GM23338 (cell line): ENCODE data around the gene IGSF21. TPM values are rescaled to one million over a fixed set of nuclear protein-coding genes. Genes with fewer than 3 reads are reported as not detected.

Source experiments
- ATAC-seq: fragments of 200-7000 bp; cut with Tn5 transposase; 3 replicates; pipeline ENCODE4 v1.9.1; 2020
- DNase-seq: peaks from one replicate; pipeline ENCODE4 v3.0.0-alpha.2; 2015; ENCODE audit warnings: low spot score
- H2AFZ ChIP-seq: fragments of 200-600 bp; sonication (generic); 2 replicates; pipeline ENCODE4 v1.8.0; 2016; ENCODE audit warnings: antibody characterized with exemption, mild to moderate bottlenecking, moderate library complexity
- H3F3A ChIP-seq: fragments of 200-600 bp; sonication (generic); replicated peaks from 2 replicates; pipeline ENCODE4 v1.8.0; 2017; ENCODE audit warnings: antibody characterized with exemption, mixed run types, low read depth
- H3K27ac ChIP-seq: fragments of 200-600 bp; sonication (generic); 2 replicates; pipeline ENCODE4 v1.6.1; 2016; ENCODE audit warnings: low read depth
- H3K27me3 ChIP-seq: fragments of 200-600 bp; sonication (generic); 2 replicates; pipeline ENCODE4 v1.8.0; 2016; ENCODE audit warnings: mild to moderate bottlenecking, mixed run types, moderate library complexity; ENCODE audit not compliant: insufficient read depth
- H3K36me3 ChIP-seq: fragments of 200-600 bp; sonication (generic); 2 replicates; pipeline ENCODE4 v1.8.0; 2016; ENCODE audit warnings: mild to moderate bottlenecking; ENCODE audit not compliant: insufficient read depth
- H3K4me1 ChIP-seq: fragments of 200-600 bp; sonication (generic); 2 replicates; pipeline ENCODE4 v1.8.0; 2016; ENCODE audit warnings: mild to moderate bottlenecking, moderate library complexity; ENCODE audit not compliant: insufficient read depth
- H3K4me2 ChIP-seq: fragments of 200-600 bp; sonication (generic); 2 replicates; pipeline ENCODE4 v1.7.1; 2017; ENCODE audit warnings: mixed run types
- H3K4me3 ChIP-seq: fragments of 200-600 bp; sonication (generic); 2 replicates; pipeline ENCODE4 v1.6.1; 2016; ENCODE audit warnings: mixed run types
- H3K79me2 ChIP-seq: fragments of 200-600 bp; sonication (generic); replicated peaks from 2 replicates; pipeline ENCODE4 v1.8.0; 2017; ENCODE audit warnings: mild to moderate bottlenecking; ENCODE audit not compliant: insufficient read depth
- H3K9me2 ChIP-seq: fragments of 200-600 bp; sonication (generic); 2 replicates; pipeline ENCODE4 v1.8.0; 2017; ENCODE audit not compliant: insufficient read depth
- H4K20me1 ChIP-seq: fragments of 200-600 bp; sonication (generic); replicated peaks from 2 replicates; pipeline ENCODE4 v1.8.0; 2017; ENCODE audit warnings: mild to moderate bottlenecking; ENCODE audit not compliant: insufficient read depth
- H3K27ac Mint-ChIP-seq: 2 replicates; pipeline ENCODE4 v1.8.0; 2020; ENCODE audit warnings: inconsistent platforms, mild to moderate bottlenecking, moderate library complexity, mixed read lengths
- H3K27me3 Mint-ChIP-seq: 3 replicates; pipeline ENCODE4 v1.8.0; 2022; ENCODE audit warnings: low read depth, mild to moderate bottlenecking, moderate library complexity, mixed read lengths, inconsistent platforms; ENCODE audit not compliant: insufficient read depth, poor library complexity
- H3K36me3 Mint-ChIP-seq: 3 replicates; pipeline ENCODE4 v1.8.0; 2021; ENCODE audit warnings: low read depth, mild to moderate bottlenecking, inconsistent platforms, moderate library complexity, mixed read lengths
- H3K4me1 Mint-ChIP-seq: 3 replicates; pipeline ENCODE4 v1.8.0; 2020; ENCODE audit warnings: mild to moderate bottlenecking, inconsistent platforms, mixed read lengths
- H3K4me3 Mint-ChIP-seq: 3 replicates; pipeline ENCODE4 v1.8.0; 2021; ENCODE audit warnings: moderate library complexity, mild to moderate bottlenecking, inconsistent platforms, mixed read lengths
- H3K9me3 Mint-ChIP-seq: 3 replicates; pipeline ENCODE4 v1.8.0; 2020; ENCODE audit warnings: moderate library complexity, mild to moderate bottlenecking, inconsistent platforms, mixed read lengths
- CTCF ChIP-seq, 2 experiments: fragments of 200-600 bp in 1 of 2; sonication (generic) in 1 of 2; conservative IDR thresholded peaks; 2 replicates each; pipeline versions ENCODE4 v1.5.1 to v1.6.1; 2016 to 2017; ENCODE audit warnings: antibody characterized with exemption in 2 of 2, low read depth in 2 of 2, mild to moderate bottlenecking in 2 of 2, moderate library complexity in 1 of 2
- ETS1 ChIP-seq: IDR thresholded peaks from 2 replicates; pipeline ENCODE4 v1.6.1; 2016; ENCODE audit warnings: antibody characterized with exemption
- EZH2phosphoT487 ChIP-seq: fragments of 200-600 bp; sonication (generic); IDR thresholded peaks from one replicate; pipeline ENCODE4 v1.8.1; 2018; ENCODE audit warnings: antibody characterized with exemption; ENCODE audit not compliant: unreplicated experiment
- NANOG ChIP-seq: IDR thresholded peaks from 2 replicates; pipeline ENCODE4 v1.6.1; 2016; ENCODE audit warnings: antibody characterized with exemption, borderline replicate concordance
- STAT1 ChIP-seq: IDR thresholded peaks from one replicate; pipeline ENCODE4 v1.6.1; 2016; ENCODE audit warnings: antibody characterized with exemption; ENCODE audit not compliant: unreplicated experiment
- ZNF114 ChIP-seq: fragments of 250-450 bp; sonication (Bioruptor Pico); IDR thresholded peaks from 2 replicates; pipeline ENCODE4 v1.5.0; 2020; ENCODE audit warnings: mild to moderate bottlenecking, moderate library complexity
- ZNF331 ChIP-seq: fragments of 250-450 bp; sonication (Bioruptor Pico); IDR thresholded peaks from 2 replicates; pipeline ENCODE4 v1.5.0; 2020; ENCODE audit warnings: low read depth, mild to moderate bottlenecking, moderate library complexity
- ZNF462 ChIP-seq: fragments of 250-450 bp; sonication (Bioruptor Pico); IDR thresholded peaks from 2 replicates; pipeline ENCODE4 v1.5.0; 2020; ENCODE audit warnings: mild to moderate bottlenecking, moderate library complexity
- polyA plus RNA-seq: library from polyadenylated mRNA; unstranded; fragments of >200 nt; fragmentation: Nextera tagmentation; extraction: Ambion mirVana; gene quantifications from 2 replicates; pipeline ENCODE4 v1.2.1, GENCODE V29; 2016
- total RNA-seq: library from RNA; depleted of rRNA; stranded (reverse); fragments of >200 nt; shearing (Covaris generic); gene quantifications from 2 replicates; pipeline ENCODE4 v1.2.3, GENCODE V29; 2014

Gene IGSF21
- total and polyA plus RNA-seq, 2 experiments from 2014 or later, result 15.6 to 15.7 TPM

GRCh38 chr1:18238190-18238589 is 130.6 kb downstream of the IGSF21 start (continued):
- TF ChIP-seq ZNF462 (CRISPR knock-in tag) (no peak), CTCF (conservative IDR thresholded peaks at IDR 0.05; ENCODE audit: low read depth in 2 of 2) (no peak), NANOG (no peak), STAT1 (no peak), EZH2phosphoT487 (no peak), ZNF114 (CRISPR knock-in tag) (no peak), ZNF331 (CRISPR knock-in tag) (no peak)

- no peak for DNase-seq
- no peak overlapping the region for H3K4me3 ChIP-seq
- Mint-ChIP-seq H3K4me3 (no peak overlapping the region), H3K4me1 (peaks cover 35% of the 10 kb centered on the region), H3K9me3 (no peaks in the 10 kb centered on the region), H3K27ac (no peak overlapping the region; the same call in 1 of the 2 replicates), H3K27me3 (peaks cover 5% of the 10 kb centered on the region), H3K36me3 (0 out of 3 replicates have a peak, but pooled peaks cover 3% of the 10 kb centered on the region)
- H3K27me3 ChIP-seq, result no peaks in the 10 kb centered on the region
- H3K4me1 ChIP-seq, result peaks cover 7% of the 10 kb centered on the region; the same call in 1 of the 2 replicates
- ATAC-seq, result no peak
- no peak overlapping the region for H3K4me2 ChIP-seq
- H3F3A ChIP-seq, result no peaks in the 10 kb centered on the region
- H2AFZ ChIP-seq, result no peak overlapping the region
- H3K36me3 ChIP-seq, result no peaks in the 10 kb centered on the region
- H3K9me2 ChIP-seq, result no peaks in the 10 kb centered on the region; the same call in 1 of the 2 replicates
- H4K20me1 ChIP-seq, result no peaks in the 10 kb centered on the region
- no peak overlapping the region for H3K27ac ChIP-seq
- H3K79me2 ChIP-seq, result no peaks in the 10 kb centered on the region
- no peak for TF ChIP-seq ETS1
Measured at GRCh38 chr1:18239671-18240070, 132.1 kb downstream of the IGSF21 start.
